HG03575 (cell line): ENCODE data around the gene COX6A1.
"Not testable (repeated sequence)": the region's sequence is repeated elsewhere in the genome, so short reads cannot be mapped to it uniquely, and the experiment has no call there.

Experiments used
- ATAC-seq: cut with Tn5 transposase; IDR thresholded peaks from one replicate; pipeline ENCODE4 v1.9.1; 2021; ENCODE audit not compliant: unreplicated experiment, insufficient number of reproducible peaks, low FRiP score; ENCODE audit errors: extremely low read depth

Gene COX6A1

GRCh38 chr12:120422892-120423456 is 14.9 kb upstream of the COX6A1 start:
- no peak for ATAC-seq

- no peak for ATAC-seq
Observed at GRCh38 chr12:120425797-120426196, 12.1 kb upstream of the COX6A1 start.

DNA sequence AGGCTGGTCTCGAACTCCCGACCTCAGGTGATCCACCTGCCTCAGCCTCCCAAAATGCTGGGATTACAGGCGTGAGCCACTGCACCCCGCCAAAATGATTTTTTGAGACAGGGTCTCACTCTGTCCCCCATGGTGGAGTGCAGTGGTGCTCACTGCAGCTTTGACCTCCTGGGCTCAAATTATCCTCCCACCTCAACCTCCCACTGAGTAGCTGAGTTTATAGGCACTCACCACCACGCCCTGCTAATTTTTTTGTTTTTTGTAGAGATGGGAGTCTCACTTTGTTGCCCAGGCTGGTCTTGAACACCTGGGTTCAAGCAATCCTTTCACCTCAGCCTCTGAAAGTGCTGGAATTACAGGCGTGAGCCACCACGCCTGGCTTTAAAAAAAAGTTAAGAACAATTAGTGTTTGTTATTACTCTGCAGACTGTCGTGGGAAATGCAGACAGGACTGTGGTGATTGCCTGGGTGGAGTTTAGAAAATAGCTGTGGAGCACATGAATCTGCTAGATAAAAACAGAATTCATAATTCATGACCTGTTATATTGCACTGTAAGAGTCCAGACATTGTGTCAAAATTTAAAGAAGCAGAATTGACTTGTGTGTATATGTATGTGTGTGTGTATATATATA is 9.2 kb upstream of the COX6A1 start:
- no peak for ATAC-seq

- ATAC-seq, result no peak
Observed at GRCh38 chr12:120429368-120429767, 8.5 kb upstream of the COX6A1 start.

DNA sequence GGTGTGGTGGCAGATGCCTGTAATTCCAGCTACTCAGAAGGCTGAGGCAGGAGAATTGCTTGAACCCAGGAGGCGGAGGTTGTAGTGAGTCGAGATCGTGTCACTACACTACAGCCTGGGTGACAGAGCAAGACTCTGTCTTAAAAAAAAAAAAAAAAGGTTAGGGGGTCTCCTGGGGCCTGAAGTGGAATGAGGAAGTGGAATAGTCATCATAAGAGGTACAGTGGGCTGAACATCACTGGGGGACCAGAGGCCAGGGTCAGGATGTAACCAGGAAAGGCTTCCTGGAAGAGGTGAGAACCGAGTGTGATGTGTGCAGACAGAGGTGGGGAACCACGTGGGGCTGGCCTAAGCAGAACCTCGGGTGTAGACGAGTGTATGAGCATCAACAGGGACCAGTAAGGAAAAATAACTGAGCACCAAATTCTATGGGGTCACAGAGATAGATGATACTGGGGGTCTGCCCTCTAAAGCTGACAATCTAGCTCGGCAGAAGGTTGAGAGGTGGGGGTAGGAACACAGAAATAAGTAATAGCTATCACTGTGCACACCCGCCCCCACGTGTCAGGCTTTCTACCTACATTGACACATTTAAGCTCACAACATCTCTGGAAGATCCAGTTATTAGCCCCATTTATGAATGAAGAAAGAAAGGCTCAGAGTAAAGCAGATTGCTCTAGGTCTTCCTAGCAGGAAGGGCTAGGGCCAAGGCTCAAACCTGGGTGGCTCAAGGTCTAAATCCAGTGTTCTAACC is 5.0 kb upstream of the COX6A1 start:
- ATAC-seq, result no peak

DNA sequence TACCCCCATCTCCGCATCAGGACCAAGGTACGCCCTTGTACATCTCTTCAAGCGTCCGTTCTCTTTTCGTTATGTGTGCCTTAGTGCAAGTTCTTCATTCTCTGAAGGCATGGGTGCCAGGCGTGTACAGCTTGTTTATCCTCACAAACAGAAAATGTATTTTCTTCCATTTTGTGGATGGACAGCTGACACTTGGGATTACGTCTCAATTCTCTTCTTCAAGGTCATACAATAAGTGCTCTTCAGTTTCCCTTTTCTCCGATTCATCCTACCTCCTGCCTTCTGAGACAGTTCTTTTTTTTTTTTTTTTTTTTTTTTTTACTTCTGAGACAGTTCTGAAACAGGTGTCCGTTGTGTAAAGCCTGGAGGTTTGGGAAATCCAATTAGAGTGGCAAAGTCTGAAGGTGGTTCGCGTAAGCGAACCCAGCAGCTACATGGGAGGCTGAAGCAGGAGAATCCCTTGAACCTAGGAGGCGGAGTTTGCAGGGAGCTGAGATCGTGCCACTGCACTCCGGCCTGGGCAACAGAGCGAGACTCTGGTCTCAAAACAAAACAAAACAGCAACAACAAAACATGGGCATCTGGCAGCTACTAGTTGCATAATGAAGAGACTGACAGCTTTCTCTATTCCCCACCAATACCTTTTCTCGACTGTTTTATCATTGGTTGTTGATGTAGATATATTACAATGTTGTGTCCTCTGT is 734 bp downstream of the COX6A1 start:
- no peak for ATAC-seq

DNA sequence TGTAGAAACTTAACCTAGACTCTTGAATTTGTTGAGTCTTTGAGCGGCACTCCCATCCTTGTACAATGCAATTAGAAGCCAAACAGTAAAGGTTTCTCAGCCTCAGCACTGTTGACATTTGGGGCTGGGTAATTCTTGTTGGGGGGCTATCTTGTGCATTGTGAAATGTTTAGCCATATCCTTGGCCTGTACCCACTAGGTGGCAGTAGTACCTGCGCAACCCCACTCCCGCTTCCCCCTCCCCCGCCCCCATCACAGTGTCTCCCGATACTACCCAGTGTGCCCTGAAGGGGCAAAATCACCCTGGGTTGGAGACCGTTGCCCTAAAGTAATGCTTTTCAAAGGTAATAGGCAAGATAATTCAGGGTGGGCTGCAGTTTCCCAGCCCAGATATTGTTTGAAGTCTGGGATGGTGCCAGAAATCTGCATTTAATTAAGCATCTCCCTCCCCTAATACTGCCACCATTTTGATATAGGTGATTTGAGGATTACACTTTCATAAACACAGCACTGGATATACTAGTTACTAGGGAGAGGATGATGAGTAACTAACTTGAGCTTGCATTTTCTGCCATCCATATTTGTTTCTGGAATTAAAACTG is 1.8 kb downstream of the COX6A1 start:
- ATAC-seq, result no peak

DNA sequence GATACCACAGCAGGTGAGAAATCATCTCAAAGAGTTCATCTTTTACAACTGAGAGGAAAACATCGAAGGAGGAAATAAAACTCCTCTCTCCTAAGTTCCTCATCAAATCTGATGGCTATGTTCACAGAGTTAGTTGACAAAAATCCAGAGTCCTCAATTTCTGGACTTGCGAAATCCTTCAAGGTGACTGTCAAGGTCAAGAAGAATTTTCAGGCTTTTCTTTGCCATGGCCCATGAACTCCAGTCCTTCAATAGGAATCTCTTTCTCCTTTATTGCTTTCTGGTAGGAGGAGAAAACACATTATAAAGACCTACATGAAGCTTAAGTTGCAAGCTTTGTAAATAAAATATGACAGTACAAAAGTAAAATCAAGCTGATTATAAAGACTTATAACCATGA is 6.8 kb downstream of the COX6A1 start:
- ATAC-seq, result no peak

DNA sequence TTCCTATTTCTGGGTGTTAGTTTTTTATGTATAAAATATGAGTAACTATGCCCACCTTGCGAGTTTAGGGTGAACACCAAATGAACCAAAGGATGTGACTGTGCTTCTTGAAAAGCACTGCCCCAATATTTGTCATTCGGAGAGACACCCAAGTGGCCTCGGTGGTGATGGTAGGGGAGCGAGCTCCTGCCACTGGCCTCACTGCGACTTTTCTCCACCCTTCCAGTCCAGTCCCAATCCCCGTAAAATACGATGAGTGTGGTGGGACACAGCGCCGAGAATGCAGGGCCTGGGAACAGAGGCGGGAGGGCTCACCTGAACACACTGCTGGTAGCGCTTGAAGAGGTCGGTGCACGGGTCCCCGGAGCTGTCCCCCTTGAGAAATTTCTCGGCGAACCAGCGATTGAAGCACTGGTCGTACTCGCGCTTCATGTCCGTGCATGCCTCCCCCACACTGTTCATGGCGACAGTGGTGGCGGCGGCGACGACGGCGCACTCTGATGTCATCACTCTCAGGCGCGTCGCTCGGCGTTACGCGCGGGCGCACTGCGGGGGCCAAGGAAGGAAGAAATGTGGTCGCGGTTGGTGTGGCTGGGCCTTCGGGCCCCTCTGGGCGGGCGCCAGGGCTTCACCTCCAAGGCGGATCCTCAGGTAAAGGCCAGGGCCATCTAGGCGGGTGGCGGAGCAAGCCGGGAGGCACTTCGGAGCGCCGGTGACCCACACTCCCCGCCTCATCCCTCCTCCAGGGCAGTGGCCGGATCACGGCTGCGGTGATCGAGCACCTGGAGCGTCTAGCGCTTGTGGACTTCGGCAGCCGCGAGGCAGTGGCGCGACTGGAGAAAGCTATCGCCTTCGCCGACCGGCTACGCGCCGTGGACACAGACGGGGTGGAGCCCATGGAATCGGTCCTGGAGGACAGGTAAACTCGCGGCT is 8.3 kb downstream of the COX6A1 start, which contains the start of the genes GATC and TRIAP1:
GATC (plus strand) TSS at position 534 of the 933 bp plus-strand sequence; CDS start at position 571, 37 bp downstream.
TRIAP1 (minus strand) TSS at position 474 of the 933 bp plus-strand sequence; CDS start at position 462, 12 bp downstream.
- no peak for ATAC-seq

GRCh38 chr12:120446844-120447178 is 8.9 kb downstream of the COX6A1 start:
- ATAC-seq, result not testable (repeated sequence)

GRCh38 chr12:120447992-120448391 is 10.1 kb downstream of the COX6A1 start:
- no peak for ATAC-seq

DNA sequence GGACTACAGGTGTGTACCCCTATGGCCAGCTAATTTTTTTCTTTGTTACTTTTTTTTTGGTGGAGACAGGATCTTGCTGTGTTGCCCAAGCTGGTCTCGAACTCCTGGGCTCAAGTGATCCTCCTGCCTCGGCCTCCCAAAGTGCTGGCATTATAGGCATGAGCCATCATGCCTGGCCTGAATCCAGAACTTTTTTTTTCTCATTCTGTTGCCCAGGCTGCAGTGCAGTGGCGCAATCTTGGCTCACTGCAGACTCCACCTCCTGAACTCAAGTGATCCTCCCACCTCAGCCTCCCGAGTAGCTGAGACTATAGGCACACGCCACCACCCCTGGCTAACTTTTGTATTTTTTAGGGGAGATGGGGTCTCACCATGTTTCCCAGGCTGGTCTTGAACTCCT is 14.6 kb downstream of the COX6A1 start:
- ATAC-seq, result not testable (repeated sequence)

DNA sequence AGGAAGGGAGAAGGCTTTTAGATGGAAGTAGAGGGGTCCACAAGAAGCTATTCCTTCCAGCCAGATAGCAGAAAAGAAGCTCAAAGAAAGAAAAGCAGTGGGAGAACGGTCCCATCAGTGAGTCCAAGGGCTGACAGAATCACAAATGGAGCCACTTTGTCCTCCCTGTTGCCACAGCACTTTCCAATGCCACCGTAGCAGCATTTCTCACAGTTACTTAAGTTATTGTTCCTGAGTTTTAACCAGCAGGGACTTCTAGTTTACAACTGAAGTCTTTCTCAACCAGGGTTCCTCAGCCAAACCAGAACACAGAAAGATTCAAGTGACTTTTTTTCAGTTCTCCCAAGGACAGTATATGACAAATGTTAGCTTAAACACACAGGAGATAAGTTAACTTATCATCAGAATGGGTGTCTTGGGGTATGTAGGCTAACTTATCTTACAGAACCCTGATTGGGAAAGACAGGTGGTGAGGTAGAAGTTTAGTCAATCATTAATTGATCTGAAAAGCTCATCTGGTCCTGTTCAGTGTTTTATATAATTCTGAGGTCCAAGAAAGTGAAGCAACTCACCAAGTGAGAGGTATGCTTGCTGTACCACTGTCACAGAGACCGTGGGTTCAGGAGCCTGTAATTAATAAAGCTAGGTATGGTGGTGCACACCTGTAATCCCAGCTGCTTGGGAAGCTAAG is 15.3 kb downstream of the COX6A1 start:
- no peak for ATAC-seq

- no peak for ATAC-seq
Observed at GRCh38 chr12:120453977-120454376, 16.1 kb downstream of the COX6A1 start.

DNA sequence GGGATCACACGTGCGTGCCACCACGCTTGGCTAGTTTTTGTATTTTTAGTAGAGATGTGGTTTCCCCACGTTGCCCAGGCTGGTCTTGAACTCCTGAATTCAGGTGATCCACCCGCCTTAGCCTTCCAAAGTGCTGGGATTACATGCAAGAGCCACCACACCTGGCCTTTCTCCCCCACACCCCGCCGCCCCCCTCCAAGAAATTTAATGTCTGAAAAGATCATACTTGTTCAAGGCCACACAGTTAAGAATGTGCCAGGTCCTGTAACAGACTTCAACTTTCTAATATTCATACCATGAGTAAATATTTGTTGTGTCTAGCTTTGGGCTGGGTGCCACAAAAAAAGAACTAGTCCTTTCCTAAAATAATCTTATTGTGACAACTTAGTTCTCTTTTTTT is 17.4 kb downstream of the COX6A1 start:
- no peak for ATAC-seq

DNA sequence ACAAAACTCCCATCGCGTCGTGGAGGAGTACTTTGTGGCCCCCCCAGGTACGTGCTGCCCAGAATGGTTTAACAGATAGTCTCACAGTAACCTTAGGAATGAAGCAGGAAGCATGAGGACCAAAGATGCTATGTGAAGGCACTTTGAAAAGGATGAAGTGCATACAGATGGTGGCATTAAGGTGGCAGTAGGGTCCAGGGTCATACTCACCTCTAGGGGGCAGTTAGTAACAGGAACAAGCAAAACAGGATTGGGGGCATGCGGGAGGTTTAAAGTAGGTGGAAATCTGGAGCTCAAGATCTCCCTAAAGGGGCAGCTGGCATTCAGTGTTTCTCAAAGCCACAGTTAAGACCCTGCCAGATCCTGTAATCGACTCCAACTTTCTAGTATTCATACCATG is 19.2 kb downstream of the COX6A1 start:
- no peak for ATAC-seq

GRCh38 chr12:120460157-120460556 is 22.2 kb downstream of the COX6A1 start:
- ATAC-seq, result no peak
